ENCODE measurements around the gene EBF3. TPM values are rescaled to one million over a fixed set of nuclear protein-coding genes. Genes with fewer than 3 reads are reported as not detected.
"Not testable (repeated sequence)": the region's sequence is repeated elsewhere in the genome, so short reads cannot be mapped to it uniquely, and the experiment has no call there.

Gene EBF3
- total RNA-seq, 1 donor from 2014 or later: 21.9 TPM

GRCh38 chr10:129929343-129930292, 34.5 kb downstream of the EBF3 start:
- no peak for DNase-seq (ENCODE audit: low read depth)

GRCh38 chr10:129927351-129928120, 36.5 kb downstream of the EBF3 start:
- DNase-seq (ENCODE audit: low read depth): no peak

GRCh38 chr10:129926066-129927055, 37.7 kb downstream of the EBF3 start:
- DNase-seq (ENCODE audit: low read depth): no peak

GRCh38 chr10:129924375-129925085, 39.5 kb downstream of the EBF3 start:
- no peak for DNase-seq (ENCODE audit: low read depth)

- DNase-seq (ENCODE audit: low read depth): no peak
Measured at GRCh38 chr10:129922598-129923123, 41.4 kb downstream of the EBF3 start.

- DNase-seq (ENCODE audit: low read depth): no peak
Measured at GRCh38 chr10:129921801-129922597, 42.1 kb downstream of the EBF3 start.

GRCh38 chr10:129921065-129921670, 42.9 kb downstream of the EBF3 start:
- DNase-seq (ENCODE audit: low read depth): no peak

- not testable (repeated sequence) for DNase-seq (ENCODE audit: low read depth)
Measured at GRCh38 chr10:129920187-129920586, 43.9 kb downstream of the EBF3 start.

GRCh38 chr10:129919358-129919757, 44.7 kb downstream of the EBF3 start:
- DNase-seq (ENCODE audit: low read depth): no peak

GRCh38 chr10:129918836-129919235, 45.2 kb downstream of the EBF3 start:
- DNase-seq (ENCODE audit: low read depth): no peak

- no peak for DNase-seq (ENCODE audit: low read depth)
Measured at GRCh38 chr10:129918401-129918800, 45.7 kb downstream of the EBF3 start.

GRCh38 chr10:129917936-129918335, 46.1 kb downstream of the EBF3 start:
- no peak for DNase-seq (ENCODE audit: low read depth)

- DNase-seq (ENCODE audit: low read depth): no peak
Measured at GRCh38 chr10:129916506-129916995, 47.5 kb downstream of the EBF3 start.

GRCh38 chr10:129915526-129916378, 48.3 kb downstream of the EBF3 start:
- no peak for DNase-seq (ENCODE audit: low read depth)

- DNase-seq (ENCODE audit: low read depth): no peak
Measured at GRCh38 chr10:129914960-129915359, 49.1 kb downstream of the EBF3 start.

- no peak for DNase-seq (ENCODE audit: low read depth)
Measured at GRCh38 chr10:129914153-129914855, 49.8 kb downstream of the EBF3 start.

All from myocyte (in vitro differentiated cells).